Measurements from ENCODE around the gene DNAH1.

Gene DNAH1

DNA sequence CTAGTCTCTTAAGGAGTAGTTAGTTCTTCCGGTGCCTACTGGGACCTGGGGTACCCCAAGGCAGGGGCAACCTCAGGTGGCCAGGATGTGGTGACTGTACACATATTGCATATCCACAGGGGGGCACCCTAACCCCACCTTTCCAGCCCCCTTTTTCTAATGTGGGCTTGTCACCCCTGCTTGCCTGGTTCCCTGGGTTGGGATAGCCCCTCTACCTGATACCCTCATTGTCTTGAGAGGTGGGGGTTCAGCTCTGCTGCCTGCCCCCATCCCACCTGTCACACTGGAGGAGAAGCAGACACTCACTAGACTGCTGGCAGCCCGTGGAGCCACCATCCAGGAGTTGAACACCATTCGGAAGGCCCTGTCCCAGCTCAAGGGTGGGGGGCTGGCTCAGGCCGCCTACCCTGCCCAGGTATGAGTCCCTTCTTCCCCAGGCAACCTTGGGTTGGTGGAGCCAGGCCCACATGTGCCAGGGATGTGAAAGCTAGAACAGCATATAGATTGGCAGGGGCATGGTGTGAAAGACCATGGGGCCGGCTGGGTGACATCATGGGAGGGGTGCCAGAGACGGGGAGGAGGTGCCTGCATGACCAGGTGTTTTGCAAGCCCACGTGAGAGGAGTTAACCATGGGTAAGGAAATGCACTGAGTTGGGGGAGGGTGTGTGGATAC, 24.5 kb upstream of the DNAH1 start:
- peak; percentile 26 for DNase-seq

- no peak for DNase-seq
Measured at GRCh38 chr3:52292247-52293065, 23.7 kb upstream of the DNAH1 start.

- no peak for DNase-seq
Measured at GRCh38 chr3:52293491-52294319, 22.4 kb upstream of the DNAH1 start.

GRCh38 chr3:52294320-52295150, 21.6 kb upstream of the DNAH1 start:
- DNase-seq: no peak

GRCh38 chr3:52295671-52296208, 20.4 kb upstream of the DNAH1 start:
- no peak for DNase-seq

DNA sequence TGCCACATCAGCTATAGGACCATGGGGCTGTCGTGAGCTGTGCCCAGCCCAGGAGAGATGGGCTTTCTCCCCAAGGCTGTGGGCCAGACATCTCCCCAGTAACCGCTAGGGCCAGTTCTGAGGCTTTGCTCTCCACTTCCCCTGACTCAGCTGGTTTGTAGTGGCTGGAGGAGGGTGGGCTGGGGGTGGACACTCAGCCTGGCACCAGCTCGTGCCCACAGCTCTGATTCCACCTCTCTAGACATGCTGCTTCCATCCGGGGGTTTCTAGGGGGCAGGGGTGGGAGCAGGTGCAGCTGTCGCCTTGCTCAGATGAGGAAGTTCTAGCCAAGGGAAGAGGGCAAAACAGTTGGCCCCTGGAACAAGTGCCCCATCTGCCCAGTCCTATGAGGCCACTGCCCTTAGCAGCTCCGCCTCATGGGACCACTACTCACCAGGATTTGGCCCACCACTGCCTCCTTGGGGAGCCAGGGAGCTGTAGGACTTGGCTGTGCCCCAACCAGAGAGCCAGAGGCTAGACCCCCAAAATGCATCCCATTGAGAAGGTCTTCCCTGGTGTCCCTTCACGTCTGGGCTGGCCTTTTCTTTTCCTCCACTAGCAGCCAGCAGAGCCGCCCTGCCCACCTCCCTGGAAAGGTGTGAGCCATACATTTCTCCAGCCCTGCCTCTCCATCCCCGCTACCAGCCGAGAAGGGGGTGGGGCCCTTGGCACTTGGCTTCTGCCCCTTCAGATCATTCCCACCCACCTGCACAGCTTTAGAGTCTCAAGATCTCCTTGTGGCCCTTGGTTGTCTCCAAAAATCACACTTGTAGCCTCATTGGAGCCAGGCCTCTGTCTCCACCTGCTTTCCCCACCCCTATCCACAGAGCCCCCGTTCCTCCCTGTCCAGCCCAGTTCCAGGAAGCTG, 18.6 kb upstream of the DNAH1 start:
- no peak for DNase-seq

GRCh38 chr3:52298149-52299098, 17.7 kb upstream of the DNAH1 start:
- no peak for DNase-seq

DNA sequence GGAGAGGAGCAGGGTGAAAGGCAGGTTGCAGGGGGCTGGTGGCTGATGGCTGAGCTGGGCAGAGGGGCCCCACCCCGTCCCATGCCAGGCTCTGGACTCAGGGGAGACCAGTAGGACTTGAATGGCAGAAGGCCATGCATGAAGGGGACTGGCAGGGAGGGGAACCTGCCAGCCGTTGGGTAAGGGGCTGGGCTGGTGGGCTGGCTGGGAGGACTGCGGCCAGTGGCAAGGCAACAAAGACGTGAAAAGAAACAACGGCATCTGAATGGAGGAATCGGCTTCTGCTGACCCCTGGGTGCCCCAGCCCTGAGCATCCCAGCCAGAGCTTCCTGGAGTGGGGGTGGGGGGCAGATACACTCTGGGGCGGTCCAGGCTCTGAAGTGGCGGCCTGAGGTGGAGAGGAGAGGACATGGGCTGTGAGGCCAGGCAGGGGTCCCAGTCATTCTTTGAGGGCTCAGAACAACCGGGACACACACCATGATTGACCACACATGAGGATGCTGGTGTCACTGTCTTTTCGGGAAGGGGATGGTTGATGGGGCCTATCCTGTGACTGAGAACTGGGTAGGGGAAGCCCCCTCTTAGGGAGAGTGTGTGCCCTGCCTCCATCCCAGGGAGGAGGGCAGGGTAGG, 16.8 kb upstream of the DNAH1 start:
- DNase-seq: no peak

GRCh38 chr3:52299879-52300611, 16.1 kb upstream of the DNAH1 start:
- DNase-seq: no peak

- no peak for DNase-seq
Measured at GRCh38 chr3:52302426-52303145, 13.5 kb upstream of the DNAH1 start.

GRCh38 chr3:52303811-52304210, 12.3 kb upstream of the DNAH1 start:
- DNase-seq: no peak

GRCh38 chr3:52305926-52306325, 10.2 kb upstream of the DNAH1 start:
- DNase-seq: no peak

DNA sequence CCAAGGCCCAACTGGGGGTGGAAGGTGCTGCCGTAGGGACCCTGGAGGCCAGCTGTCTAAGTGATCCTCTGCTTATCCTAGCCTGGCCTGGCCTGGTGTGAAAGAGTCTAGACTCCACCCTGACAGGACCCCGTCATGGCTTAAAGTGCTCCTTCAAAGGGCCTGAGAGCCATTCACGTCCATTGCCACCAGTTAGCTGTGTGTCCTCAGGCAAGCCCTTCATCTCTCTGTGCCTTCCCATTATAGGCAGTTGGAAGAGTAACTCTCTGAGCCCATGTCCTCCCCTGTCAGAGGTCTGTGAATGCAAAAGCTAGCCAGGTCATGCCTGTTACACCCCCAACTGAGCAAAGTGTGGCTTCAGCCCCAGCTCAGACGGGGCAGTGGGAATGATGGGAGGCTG, 9.1 kb upstream of the DNAH1 start:
- no peak for DNase-seq

GRCh38 chr3:52308308-52308707, 7.8 kb upstream of the DNAH1 start:
- no peak for DNase-seq

GRCh38 chr3:52310861-52311575, 5.1 kb upstream of the DNAH1 start:
- no peak for DNase-seq

DNA sequence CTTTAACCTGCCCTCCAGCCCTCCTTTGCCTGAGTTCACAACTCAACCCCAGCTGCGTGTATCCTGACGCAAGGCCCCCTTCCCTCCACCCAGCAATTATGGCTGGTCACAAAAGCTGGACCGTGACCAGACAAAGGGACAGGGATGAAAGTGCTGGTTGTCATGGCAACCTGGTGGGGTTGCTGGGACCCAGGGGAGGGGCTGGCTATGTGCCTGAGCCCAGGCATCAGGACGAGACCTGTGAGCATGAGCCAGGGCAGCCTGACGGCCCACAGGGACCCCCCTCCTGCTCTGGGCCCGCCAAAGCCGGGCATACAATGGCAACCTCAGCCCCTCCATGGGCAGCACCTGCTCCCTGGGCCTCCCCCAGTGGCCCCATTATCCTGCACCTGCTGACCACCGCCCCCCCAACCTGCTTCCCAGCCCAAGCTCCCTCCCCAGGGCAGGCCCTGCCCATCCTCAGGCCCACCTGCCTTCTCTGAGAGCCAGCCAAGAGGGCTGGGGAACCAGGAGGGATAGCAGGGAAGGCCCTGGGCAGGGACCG, 4.5 kb upstream of the DNAH1 start:
- DNase-seq: no peak

DNA sequence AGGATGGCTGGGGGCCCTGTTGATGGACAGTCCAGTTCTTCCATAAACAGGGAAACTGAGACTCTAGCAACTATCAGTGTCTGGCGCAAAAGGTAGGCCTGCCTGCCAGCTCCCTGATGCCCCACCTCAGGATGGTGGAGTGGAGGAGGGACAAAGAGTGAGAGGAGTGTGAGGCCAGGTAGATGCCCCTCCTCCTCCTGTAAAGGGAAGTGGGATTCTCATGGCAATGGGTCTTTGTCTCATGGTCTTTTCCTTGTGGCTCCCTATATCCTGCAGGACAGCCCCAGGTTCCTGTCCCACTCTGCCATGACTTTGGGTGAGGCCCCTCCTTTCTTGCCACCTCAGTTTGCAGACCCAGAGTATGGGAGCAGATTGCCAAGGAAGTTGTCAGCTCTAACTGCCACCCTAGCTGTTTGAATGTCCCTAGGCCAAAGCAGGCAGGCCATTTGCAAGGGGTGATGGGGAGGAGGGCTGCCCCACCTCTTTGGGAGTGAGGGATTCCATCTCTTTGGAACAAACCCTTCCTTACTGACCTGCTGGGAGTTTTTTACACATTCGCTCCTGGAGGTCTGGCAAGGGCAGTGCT, 2.8 kb upstream of the DNAH1 start:
- no peak for DNase-seq

Measured in effector CD8-positive, alpha-beta T cell (primary cell).